Neural progenitor cell (in vitro differentiated cells): ENCODE data around the gene LILRA6.
"Not testable (repeated sequence)": the region's sequence is repeated elsewhere in the genome, so short reads cannot be mapped to it uniquely, and the experiment has no call there.

Source experiments
- CTCF ChIP-seq: fragments of 200-600 bp; sonication (generic); IDR thresholded peaks from 2 replicates; pipeline ENCODE4 v1.5.1; 2017; ENCODE audit warnings: antibody characterized with exemption, mild to moderate bottlenecking
- EZH2 ChIP-seq: fragments of 200-600 bp; sonication (generic); IDR thresholded peaks from 2 replicates; pipeline ENCODE4 v1.6.1; 2017; ENCODE audit warnings: antibody characterized with exemption, mild to moderate bottlenecking, moderate library complexity
- EZH2phosphoT487 ChIP-seq: fragments of 200-600 bp; sonication (generic); IDR thresholded peaks from 2 replicates; pipeline ENCODE4 v1.6.1; 2017; ENCODE audit warnings: antibody characterized with exemption

- TF ChIP-seq EZH2, CTCF, EZH2phosphoT487: not testable (repeated sequence)
Measured at GRCh38 chr19:54221947-54222346, 20.6 kb downstream of the LILRA6 start.
